ENCODE data around the gene CORO2B.

The CORO2B gene

GRCh38 chr15:68574629-68575028 lies 4.2 kb upstream of the CORO2B start:
- DNase-seq = no peak

DNA sequence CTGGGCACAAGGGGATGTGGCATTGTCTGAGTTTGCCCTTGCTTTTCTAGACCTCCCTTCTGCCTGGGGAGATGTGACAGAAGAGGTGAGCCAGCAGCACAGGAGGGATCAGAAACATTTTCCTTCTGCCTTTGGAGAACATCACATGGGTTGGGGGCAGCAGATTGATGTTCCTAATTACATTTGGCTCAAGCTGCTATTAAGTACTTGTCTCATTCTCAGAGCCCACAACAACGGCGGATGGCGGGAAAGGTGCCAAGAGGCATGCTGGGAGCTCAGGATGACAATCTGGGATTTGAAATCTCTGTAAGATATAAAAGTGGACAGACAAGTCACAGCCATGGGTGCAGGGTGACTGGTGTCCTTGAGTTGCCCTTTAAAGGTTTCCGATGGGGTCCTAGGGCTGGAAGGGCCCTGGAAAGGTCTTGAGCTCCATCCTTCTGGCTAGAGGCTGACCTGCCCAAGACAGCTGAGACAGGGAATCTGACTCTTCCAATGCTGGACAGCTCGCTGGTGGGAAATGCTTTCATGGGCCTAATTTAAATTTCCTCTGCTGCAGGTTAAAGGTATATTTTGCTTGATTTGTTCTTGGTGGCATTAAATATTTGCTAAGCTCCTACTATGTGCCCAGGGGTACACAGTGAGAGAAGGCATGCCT lies 2.4 kb upstream of the CORO2B start:
- DNase-seq = no peak

GRCh38 chr15:68578175-68578979 lies 416 bp upstream of the CORO2B start:
- DNase-seq = peak in 1 of 2 experiments; percentile 7

DNA sequence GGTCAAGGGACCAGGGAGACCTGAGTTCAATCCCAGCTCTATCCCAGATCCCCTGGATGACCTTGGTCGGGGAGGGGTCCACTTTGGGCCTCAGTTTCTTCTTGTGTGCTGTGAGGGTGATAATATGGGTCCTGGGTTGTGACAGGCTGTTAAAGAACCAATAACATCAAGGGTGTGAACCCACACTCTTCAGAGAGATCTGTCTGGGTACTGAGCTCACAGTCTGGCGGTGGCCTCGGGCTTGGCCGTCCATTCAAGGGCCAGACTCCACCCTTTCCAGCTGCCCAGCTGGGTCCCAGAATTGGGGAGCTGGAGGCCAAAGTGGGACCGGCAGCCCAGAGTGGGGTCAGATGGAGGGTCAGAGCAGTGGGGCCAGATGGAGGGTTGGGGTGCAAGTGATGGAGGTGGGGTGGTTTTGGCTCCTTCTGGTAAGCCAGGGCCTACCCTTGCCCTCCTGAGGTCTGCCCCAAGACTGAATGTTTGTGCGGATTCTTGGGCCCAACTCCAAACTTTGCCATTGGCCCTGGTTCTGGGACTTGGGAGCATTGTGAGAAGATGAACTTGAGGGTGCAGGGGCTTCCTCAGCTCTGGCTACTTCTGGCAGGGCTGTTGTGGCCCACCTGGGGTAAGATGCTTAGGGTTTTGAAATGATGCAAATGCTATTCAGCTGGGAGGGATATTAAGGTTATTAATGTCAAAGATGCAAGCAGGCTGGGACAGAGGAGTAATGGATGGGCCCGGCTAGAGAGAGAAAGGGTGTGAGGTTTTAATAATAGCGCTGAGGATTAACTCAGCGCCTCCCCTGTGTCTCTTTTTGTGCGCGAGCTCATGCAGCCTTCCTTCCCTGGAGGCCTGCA lies 1.5 kb downstream of the CORO2B start:
- DNase-seq = no peak

DNA sequence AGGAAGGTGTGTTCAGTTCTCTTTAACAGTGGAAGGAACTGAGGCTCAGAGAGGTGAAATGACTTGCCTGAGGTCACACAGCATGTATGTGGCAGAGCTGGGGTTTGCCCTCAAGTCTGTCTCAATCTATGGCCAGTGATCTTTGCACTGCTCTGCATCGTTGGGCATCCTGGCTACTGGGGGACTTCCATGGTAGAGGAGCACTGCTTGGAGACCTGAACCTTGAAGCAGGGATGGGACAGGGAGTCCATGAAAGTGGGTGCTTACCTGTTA lies 2.0 kb downstream of the CORO2B start:
- no peak for DNase-seq

GRCh38 chr15:68581725-68582124 lies 2.9 kb downstream of the CORO2B start:
- DNase-seq = no peak

DNA sequence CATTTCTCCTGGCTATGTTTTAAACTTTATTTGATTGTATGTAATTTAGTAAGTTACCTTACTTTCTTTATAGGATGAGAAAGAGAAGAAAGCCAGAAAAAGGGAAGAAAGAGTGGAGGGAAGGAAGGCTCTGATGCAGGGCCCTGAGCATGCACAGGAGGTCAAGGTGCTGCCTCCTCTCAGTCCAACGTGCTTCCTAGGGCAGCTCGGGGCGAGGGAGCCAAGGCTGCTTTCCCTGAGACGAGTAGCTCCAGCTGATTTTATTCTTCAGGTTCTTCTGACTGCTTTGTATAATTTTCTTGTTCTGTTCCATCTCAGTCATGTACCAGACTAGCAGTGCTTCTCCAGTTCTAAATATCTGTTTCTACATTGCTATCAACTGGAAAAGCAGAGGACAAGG lies 3.4 kb downstream of the CORO2B start:
- DNase-seq = no peak

DNA sequence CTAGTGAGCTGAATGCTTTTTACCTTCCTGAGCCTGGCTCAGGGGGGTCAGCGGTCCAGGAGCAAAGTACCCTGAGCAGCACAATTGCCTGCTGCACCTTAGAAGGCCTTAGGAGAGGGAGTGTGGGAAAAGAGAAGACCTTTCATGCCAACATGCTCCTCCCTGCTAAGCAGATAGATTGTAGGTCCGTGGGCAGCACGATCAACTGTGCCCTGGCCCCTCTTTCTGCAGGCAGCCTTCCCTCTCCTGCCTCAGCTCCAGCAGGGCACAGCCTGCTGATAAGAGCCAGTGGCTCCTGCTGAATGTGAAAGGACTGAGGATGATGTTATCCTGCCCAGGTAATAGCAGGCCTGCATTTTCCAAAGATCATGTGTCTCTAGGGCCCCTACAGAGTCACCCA lies 4.1 kb downstream of the CORO2B start:
- no peak for DNase-seq

GRCh38 chr15:68583321-68583720 lies 4.5 kb downstream of the CORO2B start:
- no peak for DNase-seq

- DNase-seq = no peak
Measured at GRCh38 chr15:68583936-68584755, 5.4 kb downstream of the CORO2B start.

DNA sequence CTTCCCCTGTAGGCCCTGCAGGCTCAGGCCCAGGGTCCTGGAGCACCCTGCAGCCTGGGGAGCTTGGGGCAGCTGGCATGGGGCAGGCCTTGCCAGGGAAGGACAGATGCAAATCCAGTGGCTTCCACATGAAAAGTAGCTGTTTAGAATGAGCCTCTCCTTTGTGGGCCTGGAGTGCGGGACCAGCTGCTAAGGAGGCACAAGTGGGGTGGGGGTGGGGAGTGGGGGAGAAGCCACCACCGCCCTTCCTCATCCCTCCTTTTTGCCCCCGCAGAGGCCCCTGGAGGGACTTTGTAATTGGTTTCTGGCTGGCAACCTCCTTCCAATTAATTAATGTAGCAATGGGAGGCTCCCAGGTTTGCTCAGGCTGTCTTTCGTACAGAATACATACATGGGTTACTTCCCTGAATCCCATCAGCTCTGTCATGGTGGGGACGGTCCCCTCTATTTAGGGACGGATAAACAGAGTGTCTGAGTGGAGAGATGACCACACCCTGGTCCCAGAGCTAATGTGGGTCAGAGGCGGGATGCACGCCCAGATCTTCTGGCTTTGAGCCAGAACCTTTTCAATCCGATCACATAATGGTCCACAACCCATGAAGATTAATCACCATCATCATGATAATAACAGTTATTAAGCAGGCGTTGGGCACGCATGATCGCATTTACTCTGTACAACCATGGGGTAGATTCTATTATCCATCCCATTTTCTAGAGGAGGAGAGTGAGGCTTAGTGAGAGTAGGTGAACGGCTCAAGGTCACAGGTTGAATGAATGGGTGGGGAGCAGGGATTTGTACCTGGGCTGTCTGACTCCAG lies 6.2 kb downstream of the CORO2B start:
- no peak for DNase-seq

DNA sequence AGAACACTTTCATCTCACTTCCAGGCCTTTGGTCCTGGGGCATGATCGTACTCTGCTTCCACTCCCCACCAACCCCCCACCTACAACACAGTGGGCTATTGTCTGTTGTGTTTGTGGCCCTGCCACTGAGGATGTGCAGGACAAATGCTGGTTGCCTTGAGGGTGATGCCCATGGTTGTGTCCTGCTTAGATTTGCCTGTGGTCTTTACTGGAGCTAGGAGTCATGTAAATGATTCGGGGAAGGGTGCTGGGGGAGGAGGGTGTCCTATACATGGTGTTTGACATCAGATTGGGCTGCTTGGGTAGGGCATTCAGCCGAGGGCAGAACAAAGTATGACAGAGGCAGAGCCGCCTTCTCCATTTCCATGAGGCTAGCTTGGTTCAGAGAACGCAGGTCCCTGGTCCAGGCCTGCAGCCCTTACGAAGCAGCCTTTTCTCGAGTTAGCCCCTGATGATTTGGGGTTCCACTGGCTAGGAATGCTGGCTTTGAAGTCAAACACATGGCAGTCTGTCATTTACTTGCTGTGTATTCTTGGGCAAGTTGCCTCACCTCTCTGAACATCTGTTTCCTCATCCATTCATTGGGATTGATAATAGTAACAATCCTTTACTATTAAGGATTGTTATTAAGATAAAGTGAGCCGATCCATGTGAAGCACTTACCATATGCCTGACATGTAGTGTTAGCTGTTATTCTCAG lies 6.9 kb downstream of the CORO2B start:
- DNase-seq = no peak

GRCh38 chr15:68586274-68586961 lies 7.6 kb downstream of the CORO2B start:
- DNase-seq = no peak

DNA sequence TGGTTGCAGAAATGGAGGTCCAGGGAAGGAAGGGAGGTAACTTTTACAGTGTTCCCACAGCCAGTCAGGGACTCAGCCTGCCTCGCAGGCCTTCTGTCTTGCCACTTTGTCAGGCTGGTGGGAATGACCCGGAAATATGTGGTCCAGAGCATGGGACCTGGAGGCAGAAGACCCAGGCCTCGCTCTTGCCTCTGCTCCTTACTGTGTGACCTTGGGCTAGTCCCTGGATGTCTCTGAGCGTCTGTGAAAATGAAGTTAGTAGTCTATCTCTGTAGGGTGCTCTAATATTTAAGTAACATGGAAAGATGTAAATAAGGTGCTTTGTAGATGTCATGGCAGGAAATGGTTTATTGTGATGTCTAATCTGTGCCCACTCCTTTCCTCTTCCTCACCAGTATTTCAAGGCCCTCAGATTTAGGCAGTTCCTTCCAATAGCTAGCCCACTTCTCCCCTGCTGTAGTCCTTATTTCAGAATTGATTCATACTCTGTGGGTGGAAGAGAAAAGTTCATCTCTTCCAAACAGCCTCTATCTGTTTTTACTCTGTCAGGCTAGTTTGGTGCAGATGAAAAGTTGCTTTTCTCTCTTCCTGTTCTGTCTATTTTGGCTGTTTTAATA lies 9.1 kb downstream of the CORO2B start:
- no peak for DNase-seq

GRCh38 chr15:68589053-68589452 lies 10.3 kb downstream of the CORO2B start:
- DNase-seq = no peak

- DNase-seq = no peak
Measured at GRCh38 chr15:68589783-68590710, 11.3 kb downstream of the CORO2B start.

GRCh38 chr15:68590721-68591389 lies 12.1 kb downstream of the CORO2B start:
- no peak for DNase-seq

GRCh38 chr15:68592054-68592453 lies 13.3 kb downstream of the CORO2B start:
- no peak for DNase-seq

DNA sequence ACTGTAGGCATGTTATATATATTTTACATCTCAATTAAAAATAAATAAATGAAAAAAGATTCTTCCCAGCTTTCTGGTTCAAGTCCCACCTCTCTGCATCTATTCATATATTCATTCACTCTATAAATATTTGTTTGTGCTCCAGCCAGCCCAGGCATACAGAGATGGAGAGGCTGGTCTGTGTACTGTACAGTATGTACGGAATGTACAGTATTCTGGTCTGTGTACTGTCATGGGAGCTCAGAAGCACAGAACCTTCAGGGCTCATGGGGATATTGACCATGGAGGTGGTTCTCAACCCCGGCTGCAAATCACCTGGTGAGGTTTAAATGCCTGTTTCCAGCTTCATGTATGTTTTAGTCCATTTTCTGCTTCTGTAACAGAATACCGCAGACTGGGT lies 13.8 kb downstream of the CORO2B start:
- DNase-seq = no peak
